Transverse colon (tissue), 4 donors: ENCODE measurements around the gene KRTAP10-3.

Experiments
- CTCF ChIP-seq, 5 experiments: fragments of 200-600 bp in 3 of 5; fragments of 450-650 bp in 2 of 5; sonication (generic) in 3 of 5; IDR thresholded peaks; 1 replicate in 2 of 5; 2 replicates in 3 of 5; pipeline ENCODE4 v1.5.1; 2016 to 2017; ENCODE audit warnings: antibody characterized with exemption in 5 of 5, inconsistent platforms in 3 of 5, mild to moderate bottlenecking in 2 of 5, moderate library complexity in 1 of 5
- POLR2A ChIP-seq: fragments of 450-650 bp; IDR thresholded peaks from one replicate; pipeline ENCODE4 v1.6.1; 2016; ENCODE audit warnings: antibody characterized with exemption, mild to moderate bottlenecking, moderate library complexity
- POLR2AphosphoS5 ChIP-seq, 3 donors: sonication (generic); formaldehyde crosslinking; IDR thresholded peaks; one replicate each; pipeline ENCODE4 v1.6.1; 2016; ENCODE audit warnings: antibody characterized with exemption in 3 of 3

GRCh38 chr21:44589094-44589493 is 30.5 kb upstream of the KRTAP10-3 start:
- TF ChIP-seq CTCF (IDR thresholded peaks at IDR 0.05), result no peak
- TF ChIP-seq POLR2A, result no peak
- no peak for TF ChIP-seq POLR2AphosphoS5 (IDR thresholded peaks at IDR 0.05)
